ENCODE measurements around the gene LSG1. TPM values are rescaled to one million over a fixed set of nuclear protein-coding genes. Genes with fewer than 3 reads are reported as not detected.

The LSG1 gene
- total RNA-seq, 1 donor from 2014 or later = 21.3 TPM

- intact Hi-C loops (cut with DNase I) = no loop called here
- no peak for DNase-seq (ENCODE audit: low spot score)
Observed at GRCh38 chr3:194604126-194604525, 67.9 kb downstream of the LSG1 start.

GRCh38 chr3:194602669-194603171 lies 69.3 kb downstream of the LSG1 start:
- DNase-seq (ENCODE audit: low spot score) = no peak
- intact Hi-C loops (cut with DNase I) = no loop called here

GRCh38 chr3:194598771-194599557 lies 73.0 kb downstream of the LSG1 start:
- intact Hi-C loops (cut with DNase I) = no loop called here
- DNase-seq (ENCODE audit: low spot score) = no peak

GRCh38 chr3:194596906-194597305 lies 75.1 kb downstream of the LSG1 start:
- DNase-seq (ENCODE audit: low spot score) = no peak
- intact Hi-C loops (cut with DNase I) = no loop called here

GRCh38 chr3:194592798-194593752 lies 78.9 kb downstream of the LSG1 start:
- DNase-seq (ENCODE audit: low spot score) = no peak
- intact Hi-C loops (cut with DNase I) = loop anchor here (5.0 kb wide), 1 partner anchor 261 kb away; no protein-coding TSS in a partner anchor

Other genes with a start within 250 kb of the LSG1 start
- gene ATP13A3, start 185.2 kb downstream of the LSG1 start, total RNA-seq = 217 TPM
- gene TMEM44, start 38.8 kb downstream of the LSG1 start, total RNA-seq = 5.7 TPM
- gene FAM43A, start 13.7 kb upstream of the LSG1 start, total RNA-seq = 33.9 TPM